DOHH2 (cell line): Measurements from ENCODE around the gene FAIM2.
"Not testable (repeated sequence)": the region's sequence is repeated elsewhere in the genome, so short reads cannot be mapped to it uniquely, and the experiment has no call there.

Source experiments
- H3F3A ChIP-seq: fragments of 200-600 bp; sonication (generic), shearing (Covaris generic); 2 replicates; pipeline ENCODE4 v1.6.0; 2016; ENCODE audit warnings: antibody characterized with exemption, mild to moderate bottlenecking; ENCODE audit not compliant: control insufficient read depth, insufficient read depth
- H3K27ac ChIP-seq: fragments of 200-600 bp; sonication (generic); 2 replicates; pipeline ENCODE4 v1.5.1; 2014; ENCODE audit warnings: low read depth, mild to moderate bottlenecking, low read length, moderate library complexity
- H3K27me3 ChIP-seq: fragments of 200-600 bp; sonication (generic); 2 replicates; pipeline ENCODE4 v1.6.1; 2014; ENCODE audit warnings: mild to moderate bottlenecking, low read length, mixed read lengths; ENCODE audit not compliant: control insufficient read depth
- H3K36me3 ChIP-seq: fragments of 200-600 bp; sonication (generic); 2 replicates; pipeline ENCODE4 v1.6.1; 2014; ENCODE audit warnings: mild to moderate bottlenecking, low read length, moderate library complexity, mixed read lengths; ENCODE audit not compliant: control insufficient read depth
- H3K4me1 ChIP-seq: fragments of 200-600 bp; sonication (generic); 2 replicates; pipeline ENCODE4 v1.6.1; 2014; ENCODE audit warnings: mild to moderate bottlenecking, low read length, mixed read lengths; ENCODE audit not compliant: control insufficient read depth
- H3K4me2 ChIP-seq: fragments of 200-600 bp; sonication (generic); 2 replicates; pipeline ENCODE4 v1.6.0; 2014; ENCODE audit warnings: mild to moderate bottlenecking, low read length, moderate library complexity
- H3K4me3 ChIP-seq: fragments of 200-600 bp; sonication (generic); 2 replicates; pipeline ENCODE4 v1.5.1; 2014; ENCODE audit warnings: mild to moderate bottlenecking, low read length, mixed read lengths
- H3K79me2 ChIP-seq: fragments of 200-600 bp; sonication (generic); 2 replicates; pipeline ENCODE4 v1.6.1; 2014; ENCODE audit warnings: mild to moderate bottlenecking, low read length, mixed read lengths; ENCODE audit not compliant: control insufficient read depth
- H3K9me2 ChIP-seq: fragments of 200-600 bp; sonication (generic); replicated peaks from 2 replicates; pipeline ENCODE4 v1.6.1; 2014; ENCODE audit warnings: mild to moderate bottlenecking, low read length, mixed read lengths; ENCODE audit not compliant: control insufficient read depth
- H3K9me3 ChIP-seq: fragments of 200-600 bp; sonication (generic); 2 replicates; pipeline ENCODE4 v1.6.1; 2014; ENCODE audit warnings: antibody characterized with exemption, low read length, mixed read lengths; ENCODE audit not compliant: control insufficient read depth, insufficient read depth
- H4K20me1 ChIP-seq: fragments of 200-600 bp; sonication (generic); 2 replicates; pipeline ENCODE4 v1.6.0; 2014; ENCODE audit warnings: low read depth, mild to moderate bottlenecking, antibody characterized with exemption, low read length, moderate library complexity; ENCODE audit not compliant: control insufficient read depth, insufficient read depth
- CTCF ChIP-seq: fragments of 200-600 bp; sonication (generic); IDR thresholded peaks from one replicate; pipeline ENCODE4 v1.5.1; 2014; ENCODE audit warnings: antibody characterized with exemption, mild to moderate bottlenecking, low read depth, low read length; ENCODE audit not compliant: poor library complexity, severe bottlenecking
- EZH2phosphoT487 ChIP-seq: fragments of 200-600 bp; sonication (generic); IDR thresholded peaks from 2 replicates; pipeline ENCODE4 v1.6.1; 2017; ENCODE audit warnings: borderline replicate concordance, mild to moderate bottlenecking, antibody characterized with exemption, low read length, moderate library complexity, mixed read lengths

Gene FAIM2

GRCh38 chr12:49873361-49873934, 30.3 kb downstream of the FAIM2 start:
- Histone ChIP-seq H3K4me3 (no peak overlapping the region), H3K27ac (no peak overlapping the region), H3K36me3 (no peaks in the 10 kb centered on the region), H3K27me3 (no peaks in the 10 kb centered on the region), H3K9me3 (no peaks in the 10 kb centered on the region), H3K9me2 (no peaks in the 10 kb centered on the region), H3K4me1 (no peaks in the 10 kb centered on the region), H3K4me2 (no peak overlapping the region), H3K79me2 (no peaks in the 10 kb centered on the region), H3F3A (0 out of 2 replicates have a peak, but pooled peaks cover 3% of the 10 kb centered on the region), H4K20me1 (no peaks in the 10 kb centered on the region)
- no peak for TF ChIP-seq EZH2phosphoT487
- TF ChIP-seq CTCF = no peak

- TF ChIP-seq CTCF (no peak), EZH2phosphoT487 (no peak)
- 0 out of 2 replicates have a peak, but pooled peaks cover 3% of the 10 kb centered on the region for H3F3A ChIP-seq
- no peaks in the 10 kb centered on the region for H3K9me2 ChIP-seq
- H3K4me1 ChIP-seq = no peaks in the 10 kb centered on the region
- no peaks in the 10 kb centered on the region for H4K20me1 ChIP-seq
- no peaks in the 10 kb centered on the region for H3K79me2 ChIP-seq
- no peaks in the 10 kb centered on the region for H3K27me3 ChIP-seq
- H3K4me2 ChIP-seq = no peak overlapping the region
- H3K9me3 ChIP-seq = no peaks in the 10 kb centered on the region
- H3K4me3 ChIP-seq = no peak overlapping the region
- no peaks in the 10 kb centered on the region for H3K36me3 ChIP-seq
- H3K27ac ChIP-seq = no peak overlapping the region
Measured at GRCh38 chr12:49872781-49873181, 30.9 kb downstream of the FAIM2 start.

GRCh38 chr12:49872381-49872780, 31.3 kb downstream of the FAIM2 start:
- Histone ChIP-seq H3K27ac (no peak overlapping the region), H3K27me3 (no peaks in the 10 kb centered on the region), H3K9me2 (no peaks in the 10 kb centered on the region), H4K20me1 (no peaks in the 10 kb centered on the region), H3K4me1 (no peaks in the 10 kb centered on the region), H3K79me2 (no peaks in the 10 kb centered on the region), H3K4me3 (no peak overlapping the region), H3K9me3 (no peaks in the 10 kb centered on the region), H3K4me2 (no peak overlapping the region), H3K36me3 (no peaks in the 10 kb centered on the region), H3F3A (0 out of 2 replicates have a peak, but pooled peaks cover under 1% of the 10 kb centered on the region)
- TF ChIP-seq CTCF (no peak), EZH2phosphoT487 (no peak)

- not testable (repeated sequence) for H3K4me1 ChIP-seq, H3K9me3 ChIP-seq, H3K36me3 ChIP-seq, H3K79me2 ChIP-seq, H3K4me3 ChIP-seq, H3K4me2 ChIP-seq, H3F3A ChIP-seq, H3K9me2 ChIP-seq, H4K20me1 ChIP-seq, H3K27ac ChIP-seq, H3K27me3 ChIP-seq
Measured at GRCh38 chr12:49871811-49872251, 31.9 kb downstream of the FAIM2 start.
